GM12878 (cell line): ENCODE measurements around the gene C20orf96. TPM values are rescaled to one million over a fixed set of nuclear protein-coding genes. Genes with fewer than 3 reads are reported as not detected.

ENCODE experiments used
- CBX5 ChIP-seq: sonication (generic); IDR thresholded peaks from 2 replicates; pipeline ENCODE4 v1.6.1; 2016; ENCODE audit warnings: low read depth, moderate library complexity, mild to moderate bottlenecking, inconsistent platforms
- NBN ChIP-seq: fragments of 450-650 bp; IDR thresholded peaks from 2 replicates; pipeline ENCODE4 v1.6.1; 2016
- POLR2AphosphoS5 ChIP-seq: IDR thresholded peaks from 2 replicates; pipeline ENCODE4 v1.6.1; 2011; ENCODE audit warnings: mild to moderate bottlenecking, low read length, inconsistent platforms
- ZBED1 ChIP-seq: IDR thresholded peaks from 2 replicates; pipeline ENCODE4 v1.6.1; 2016; ENCODE audit warnings: borderline replicate concordance
- ZNF274 ChIP-seq: IDR thresholded peaks from one replicate; pipeline ENCODE4 v1.8.0; 2011; ENCODE audit not compliant: insufficient read length, insufficient read depth
- ZNF622 ChIP-seq: fragments of 450-650 bp; IDR thresholded peaks from 2 replicates; pipeline ENCODE4 v1.6.1; 2017; ENCODE audit warnings: mild to moderate bottlenecking, inconsistent platforms
- polyA plus RNA-seq, 11 experiments: library from polyadenylated mRNA; depleted of rRNA in 4 of 11; unstranded in 6 of 11; stranded (reverse) in 5 of 11; fragments of >200 nt; fragmentation: Nextera tagmentation in 4 of 11; fragmentation: Illumina TruSeq in 1 of 11; extraction: Ambion mirVana in 4 of 11; extraction: Trizol in 1 of 11; gene quantifications; 1 replicate in 1 of 11; 2 replicates in 10 of 11; pipeline versions ENCODE4 v1.2.1 to v1.2.3, GENCODE V29; 2011 to 2016; ENCODE audit warnings: inconsistent platforms in 2 of 11, missing spikeins in 2 of 11, low read depth in 1 of 11
- total RNA-seq, 4 experiments: library from RNA; depleted of rRNA in 3 of 4; stranded (reverse); fragments of >200 nt in 3 of 4; fragmentation: Illumina TruSeq in 1 of 4; extraction: Trizol in 1 of 4; gene quantifications; 2 replicates each; pipeline versions ENCODE4 v1.2.1 to v1.2.3, GENCODE V29; 2013 to 2021
- TF ChIP-seq, protein P1 (sequence below): IDR thresholded peaks from 2 replicates; pipeline ENCODE4 v1.6.1; 2012; ENCODE audit warnings: low read length, inconsistent platforms
- TF ChIP-seq, protein P2 (sequence below): fragments of 450-650 bp; IDR thresholded peaks from 2 replicates; pipeline ENCODE4 v1.6.1; 2016; ENCODE audit warnings: mild to moderate bottlenecking, moderate library complexity, borderline replicate concordance
- TF ChIP-seq, protein P3 (sequence below): IDR thresholded peaks from 2 replicates; pipeline ENCODE4 v1.6.1; 2011; ENCODE audit warnings: borderline replicate concordance, low read depth, mild to moderate bottlenecking, moderate library complexity, low read length; ENCODE audit not compliant: insufficient read depth, poor library complexity, severe bottlenecking
- TF ChIP-seq, protein P4 (sequence below): fragments of 150-350 bp; IDR thresholded peaks from 2 replicates; pipeline ENCODE4 v1.6.1; 2014; ENCODE audit warnings: mild to moderate bottlenecking, low read depth, low read length

The C20orf96 gene
- total and polyA plus RNA-seq, 10 of the 15 experiments (the other 5 are each of a cell fraction or from before 2014, with no cell fraction given), result 1.4 to 8.6 (median 5.9) TPM

DNA sequence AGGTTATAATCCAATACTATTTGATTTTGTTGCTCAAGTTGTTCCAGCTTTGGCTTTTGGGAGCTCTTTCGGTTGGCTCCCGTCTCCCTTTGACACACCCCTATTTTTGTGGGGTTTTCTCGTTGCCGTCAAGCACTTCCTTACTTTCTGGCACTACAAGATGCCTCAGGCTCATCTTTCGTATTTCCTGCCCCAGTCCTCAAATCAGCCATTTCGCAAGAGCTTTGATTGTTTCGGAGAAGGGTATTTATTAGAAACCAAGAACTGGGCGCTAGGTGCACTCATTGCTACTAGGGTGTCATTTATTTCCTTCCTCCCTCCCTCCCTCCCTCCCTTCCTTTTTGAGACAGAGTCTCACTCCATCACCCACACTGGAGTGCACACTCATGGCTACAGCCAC lies 21.5 kb upstream of the C20orf96 start (continued):
- TF ChIP-seq, protein P1, sequence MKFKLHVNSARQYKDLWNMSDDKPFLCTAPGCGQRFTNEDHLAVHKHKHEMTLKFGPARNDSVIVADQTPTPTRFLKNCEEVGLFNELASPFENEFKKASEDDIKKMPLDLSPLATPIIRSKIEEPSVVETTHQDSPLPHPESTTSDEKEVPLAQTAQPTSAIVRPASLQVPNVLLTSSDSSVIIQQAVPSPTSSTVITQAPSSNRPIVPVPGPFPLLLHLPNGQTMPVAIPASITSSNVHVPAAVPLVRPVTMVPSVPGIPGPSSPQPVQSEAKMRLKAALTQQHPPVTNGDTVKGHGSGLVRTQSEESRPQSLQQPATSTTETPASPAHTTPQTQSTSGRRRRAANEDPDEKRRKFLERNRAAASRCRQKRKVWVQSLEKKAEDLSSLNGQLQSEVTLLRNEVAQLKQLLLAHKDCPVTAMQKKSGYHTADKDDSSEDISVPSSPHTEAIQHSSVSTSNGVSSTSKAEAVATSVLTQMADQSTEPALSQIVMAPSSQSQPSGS, result no peak
- TF ChIP-seq, protein P2, sequence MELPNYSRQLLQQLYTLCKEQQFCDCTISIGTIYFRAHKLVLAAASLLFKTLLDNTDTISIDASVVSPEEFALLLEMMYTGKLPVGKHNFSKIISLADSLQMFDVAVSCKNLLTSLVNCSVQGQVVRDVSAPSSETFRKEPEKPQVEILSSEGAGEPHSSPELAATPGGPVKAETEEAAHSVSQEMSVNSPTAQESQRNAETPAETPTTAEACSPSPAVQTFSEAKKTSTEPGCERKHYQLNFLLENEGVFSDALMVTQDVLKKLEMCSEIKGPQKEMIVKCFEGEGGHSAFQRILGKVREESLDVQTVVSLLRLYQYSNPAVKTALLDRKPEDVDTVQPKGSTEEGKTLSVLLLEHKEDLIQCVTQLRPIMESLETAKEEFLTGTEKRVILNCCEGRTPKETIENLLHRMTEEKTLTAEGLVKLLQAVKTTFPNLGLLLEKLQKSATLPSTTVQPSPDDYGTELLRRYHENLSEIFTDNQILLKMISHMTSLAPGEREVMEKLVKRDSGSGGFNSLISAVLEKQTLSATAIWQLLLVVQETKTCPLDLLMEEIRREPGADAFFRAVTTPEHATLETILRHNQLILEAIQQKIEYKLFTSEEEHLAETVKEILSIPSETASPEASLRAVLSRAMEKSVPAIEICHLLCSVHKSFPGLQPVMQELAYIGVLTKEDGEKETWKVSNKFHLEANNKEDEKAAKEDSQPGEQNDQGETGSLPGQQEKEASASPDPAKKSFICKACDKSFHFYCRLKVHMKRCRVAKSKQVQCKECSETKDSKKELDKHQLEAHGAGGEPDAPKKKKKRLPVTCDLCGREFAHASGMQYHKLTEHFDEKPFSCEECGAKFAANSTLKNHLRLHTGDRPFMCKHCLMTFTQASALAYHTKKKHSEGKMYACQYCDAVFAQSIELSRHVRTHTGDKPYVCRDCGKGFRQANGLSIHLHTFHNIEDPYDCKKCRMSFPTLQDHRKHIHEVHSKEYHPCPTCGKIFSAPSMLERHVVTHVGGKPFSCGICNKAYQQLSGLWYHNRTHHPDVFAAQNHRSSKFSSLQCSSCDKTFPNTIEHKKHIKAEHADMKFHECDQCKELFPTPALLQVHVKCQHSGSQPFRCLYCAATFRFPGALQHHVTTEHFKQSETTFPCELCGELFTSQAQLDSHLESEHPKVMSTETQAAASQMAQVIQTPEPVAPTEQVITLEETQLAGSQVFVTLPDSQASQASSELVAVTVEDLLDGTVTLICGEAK, result no peak
- TF ChIP-seq, protein P3, sequence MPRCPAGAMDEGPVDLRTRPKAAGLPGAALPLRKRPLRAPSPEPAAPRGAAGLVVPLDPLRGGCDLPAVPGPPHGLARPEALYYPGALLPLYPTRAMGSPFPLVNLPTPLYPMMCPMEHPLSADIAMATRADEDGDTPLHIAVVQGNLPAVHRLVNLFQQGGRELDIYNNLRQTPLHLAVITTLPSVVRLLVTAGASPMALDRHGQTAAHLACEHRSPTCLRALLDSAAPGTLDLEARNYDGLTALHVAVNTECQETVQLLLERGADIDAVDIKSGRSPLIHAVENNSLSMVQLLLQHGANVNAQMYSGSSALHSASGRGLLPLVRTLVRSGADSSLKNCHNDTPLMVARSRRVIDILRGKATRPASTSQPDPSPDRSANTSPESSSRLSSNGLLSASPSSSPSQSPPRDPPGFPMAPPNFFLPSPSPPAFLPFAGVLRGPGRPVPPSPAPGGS, result no peak
- TF ChIP-seq ZNF622 (no peak), POLR2AphosphoS5 (no peak), NBN (no peak), ZBED1 (no peak), ZNF274 (no peak), CBX5 (no peak)
- TF ChIP-seq, protein P4, sequence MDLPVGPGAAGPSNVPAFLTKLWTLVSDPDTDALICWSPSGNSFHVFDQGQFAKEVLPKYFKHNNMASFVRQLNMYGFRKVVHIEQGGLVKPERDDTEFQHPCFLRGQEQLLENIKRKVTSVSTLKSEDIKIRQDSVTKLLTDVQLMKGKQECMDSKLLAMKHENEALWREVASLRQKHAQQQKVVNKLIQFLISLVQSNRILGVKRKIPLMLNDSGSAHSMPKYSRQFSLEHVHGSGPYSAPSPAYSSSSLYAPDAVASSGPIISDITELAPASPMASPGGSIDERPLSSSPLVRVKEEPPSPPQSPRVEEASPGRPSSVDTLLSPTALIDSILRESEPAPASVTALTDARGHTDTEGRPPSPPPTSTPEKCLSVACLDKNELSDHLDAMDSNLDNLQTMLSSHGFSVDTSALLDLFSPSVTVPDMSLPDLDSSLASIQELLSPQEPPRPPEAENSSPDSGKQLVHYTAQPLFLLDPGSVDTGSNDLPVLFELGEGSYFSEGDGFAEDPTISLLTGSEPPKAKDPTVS, result no peak
